Neural progenitor cell (in vitro differentiated cells): ENCODE results near the gene COL23A1. TPM values are rescaled to one million over a fixed set of nuclear protein-coding genes. Genes with fewer than 3 reads are reported as not detected.

Source experiments
- DNase-seq: peaks from one replicate; pipeline ENCODE4 v3.0.0-alpha.2; 2016; ENCODE audit warnings: low spot score
- H2AFZ ChIP-seq: fragments of 200-600 bp; sonication (generic); replicated peaks from 2 replicates; pipeline ENCODE4 v1.6.1; 2016; ENCODE audit warnings: antibody characterized with exemption
- H3F3A ChIP-seq: fragments of 200-600 bp; sonication (generic); 2 replicates; pipeline ENCODE4 v1.6.1; 2016; ENCODE audit warnings: antibody characterized with exemption, low read depth
- H3K27ac ChIP-seq: fragments of 200-600 bp; sonication (generic); 2 replicates; pipeline ENCODE4 v1.5.1; 2016; ENCODE audit warnings: mild to moderate bottlenecking
- H3K27me3 ChIP-seq: fragments of 200-600 bp; sonication (generic); 2 replicates; pipeline ENCODE4 v1.6.1; 2016; ENCODE audit warnings: mild to moderate bottlenecking, moderate library complexity
- H3K36me3 ChIP-seq: fragments of 200-600 bp; sonication (generic); 2 replicates; pipeline ENCODE4 v1.5.1; 2016
- H3K4me1 ChIP-seq: fragments of 200-600 bp; sonication (generic); 2 replicates; pipeline ENCODE4 v1.6.1; 2016; ENCODE audit warnings: mixed run types
- H3K4me2 ChIP-seq: fragments of 200-600 bp; sonication (generic); 2 replicates; pipeline ENCODE4 v1.6.1; 2016
- H3K4me3 ChIP-seq: fragments of 200-600 bp; sonication (generic); 2 replicates; pipeline ENCODE4 v1.5.1; 2016
- H3K79me2 ChIP-seq: fragments of 200-600 bp; sonication (generic); 2 replicates; pipeline ENCODE4 v1.6.1; 2016; ENCODE audit warnings: low read depth
- H3K9ac ChIP-seq: fragments of 200-600 bp; sonication (generic); 2 replicates; pipeline ENCODE4 v1.6.1; 2016
- H3K9me3 ChIP-seq: fragments of 200-600 bp; sonication (generic); 2 replicates; pipeline ENCODE4 v1.5.1; 2016; ENCODE audit warnings: low read depth
- H4K20me1 ChIP-seq: fragments of 200-600 bp; sonication (generic); 2 replicates; pipeline ENCODE4 v1.6.1; 2016; ENCODE audit warnings: low read depth
- H3K27ac Mint-ChIP-seq: 3 replicates; pipeline ENCODE4 v1.8.0; 2021; ENCODE audit warnings: mixed read lengths
- H3K27me3 Mint-ChIP-seq: 2 replicates; pipeline ENCODE4 v1.8.0; 2022; ENCODE audit warnings: low read depth, mild to moderate bottlenecking, inconsistent platforms, moderate library complexity, mixed read lengths; ENCODE audit not compliant: insufficient read depth
- H3K36me3 Mint-ChIP-seq: 3 replicates; pipeline ENCODE4 v1.8.0; 2021; ENCODE audit warnings: mixed read lengths
- H3K4me1 Mint-ChIP-seq: 3 replicates; pipeline ENCODE4 v1.8.0; 2021; ENCODE audit warnings: mixed read lengths
- H3K4me3 Mint-ChIP-seq: 3 replicates; pipeline ENCODE4 v1.8.0; 2021; ENCODE audit warnings: mild to moderate bottlenecking, moderate library complexity, mixed read lengths
- H3K9me3 Mint-ChIP-seq: 3 replicates; pipeline ENCODE4 v1.8.0; 2020; ENCODE audit warnings: mixed read lengths
- CTCF ChIP-seq: fragments of 200-600 bp; sonication (generic); IDR thresholded peaks from 2 replicates; pipeline ENCODE4 v1.5.1; 2017; ENCODE audit warnings: antibody characterized with exemption, mild to moderate bottlenecking
- EZH2 ChIP-seq: fragments of 200-600 bp; sonication (generic); IDR thresholded peaks from 2 replicates; pipeline ENCODE4 v1.6.1; 2017; ENCODE audit warnings: antibody characterized with exemption, mild to moderate bottlenecking, moderate library complexity
- EZH2phosphoT487 ChIP-seq: fragments of 200-600 bp; sonication (generic); IDR thresholded peaks from 2 replicates; pipeline ENCODE4 v1.6.1; 2017; ENCODE audit warnings: antibody characterized with exemption
- total RNA-seq: library from RNA; depleted of rRNA; stranded (reverse); fragments of >200 nt; gene quantifications from 2 replicates; pipeline ENCODE4 v1.2.3, GENCODE V29; 2015; ENCODE audit warnings: low replicate concordance

The COL23A1 gene
- total RNA-seq, 1 donor from 2014 or later = not detected

GRCh38 chr5:178238313-178238635, 351.9 kb downstream of the COL23A1 start:
- no peaks in the 10 kb centered on the region for H3K4me1 ChIP-seq
- no peak overlapping the region for H3K9ac ChIP-seq
- peaks cover 14% of the 10 kb centered on the region for H3F3A ChIP-seq
- H3K36me3 Mint-ChIP-seq = no peaks in the 10 kb centered on the region
- H3K9me3 Mint-ChIP-seq = no peaks in the 10 kb centered on the region
- no peak overlapping the region for H3K4me3 ChIP-seq
- no peak for DNase-seq
- H3K4me1 Mint-ChIP-seq = peaks cover 9% of the 10 kb centered on the region
- no peaks in the 10 kb centered on the region for H3K36me3 ChIP-seq
- H3K27me3 ChIP-seq = no peaks in the 10 kb centered on the region
- H3K27ac Mint-ChIP-seq = peak overlapping the region; percentile 7
- no peak overlapping the region for H3K27ac ChIP-seq
- H2AFZ ChIP-seq = no peak overlapping the region
- no peaks in the 10 kb centered on the region for H3K79me2 ChIP-seq
- H3K4me2 ChIP-seq = no peak overlapping the region
- H3K9me3 ChIP-seq = no peaks in the 10 kb centered on the region
- TF ChIP-seq CTCF (no peak), EZH2 (no peak), EZH2phosphoT487 (no peak)
- H3K27me3 Mint-ChIP-seq = peaks cover 10% of the 10 kb centered on the region
- H3K4me3 Mint-ChIP-seq = peak overlapping the region; percentile 55
- no peaks in the 10 kb centered on the region for H4K20me1 ChIP-seq

- H3K9me3 Mint-ChIP-seq = no peaks in the 10 kb centered on the region
- H3K36me3 Mint-ChIP-seq = no peaks in the 10 kb centered on the region
- Histone ChIP-seq H3K9me3 (no peaks in the 10 kb centered on the region), H3K27ac (no peak overlapping the region), H3F3A (peaks cover 20% of the 10 kb centered on the region), H3K4me3 (no peak overlapping the region), H3K27me3 (no peaks in the 10 kb centered on the region), H4K20me1 (no peaks in the 10 kb centered on the region), H3K79me2 (no peaks in the 10 kb centered on the region), H2AFZ (no peak overlapping the region), H3K36me3 (no peaks in the 10 kb centered on the region), H3K4me2 (no peak overlapping the region), H3K4me1 (no peaks in the 10 kb centered on the region), H3K9ac (no peak overlapping the region)
- peaks cover 9% of the 10 kb centered on the region for H3K4me1 Mint-ChIP-seq
- peak overlapping the region; percentile 33 for H3K27ac Mint-ChIP-seq
- DNase-seq = no peak
- TF ChIP-seq EZH2 (no peak), EZH2phosphoT487 (no peak), CTCF (no peak)
- H3K27me3 Mint-ChIP-seq = peaks cover 10% of the 10 kb centered on the region
- no peak overlapping the region for H3K4me3 Mint-ChIP-seq
Observed at GRCh38 chr5:178237431-178238312, 352.5 kb downstream of the COL23A1 start.

- Histone ChIP-seq H3K4me2 (no peak overlapping the region), H3K4me1 (peaks cover 2% of the 10 kb centered on the region), H3K4me3 (no peak overlapping the region), H3K27ac (no peak overlapping the region), H3K36me3 (no peaks in the 10 kb centered on the region), H3F3A (peaks cover 30% of the 10 kb centered on the region), H4K20me1 (peaks cover 4% of the 10 kb centered on the region), H3K79me2 (peaks cover 4% of the 10 kb centered on the region), H2AFZ (no peak overlapping the region), H3K9ac (no peak overlapping the region), H3K27me3 (no peaks in the 10 kb centered on the region), H3K9me3 (no peaks in the 10 kb centered on the region)
- no peak for DNase-seq
- TF ChIP-seq CTCF (no peak), EZH2phosphoT487 (no peak), EZH2 (no peak)
- peaks cover 10% of the 10 kb centered on the region for H3K27me3 Mint-ChIP-seq
- H3K4me1 Mint-ChIP-seq = peaks cover 13% of the 10 kb centered on the region
- no peaks in the 10 kb centered on the region for H3K36me3 Mint-ChIP-seq
- H3K4me3 Mint-ChIP-seq = no peak overlapping the region
- H3K9me3 Mint-ChIP-seq = no peaks in the 10 kb centered on the region
- H3K27ac Mint-ChIP-seq = peak overlapping the region; percentile 42
Observed at GRCh38 chr5:178236679-178237078, 353.5 kb downstream of the COL23A1 start.
